ENCODE measurements around the gene CALML4.

CALML4 gene

GRCh38 chr15:68148039-68148438, 57.1 kb downstream of the CALML4 start:
- TF ChIP-seq CTCF (IDR thresholded peaks at IDR 0.05; ENCODE audit: extremely low read depth, missing control alignments): no peak
- DNase-seq (ENCODE audit: low spot score): no peak

GRCh38 chr15:68145706-68146105, 59.4 kb downstream of the CALML4 start:
- no peak for TF ChIP-seq CTCF (IDR thresholded peaks at IDR 0.05; ENCODE audit: extremely low read depth, missing control alignments)

GRCh38 chr15:68143785-68144184, 61.3 kb downstream of the CALML4 start:
- no peak for DNase-seq (ENCODE audit: low spot score)
- TF ChIP-seq CTCF (IDR thresholded peaks at IDR 0.05; ENCODE audit: extremely low read depth, missing control alignments): no peak

More at GRCh38 chr15:68145706-68146105, 59.4 kb downstream of the CALML4 start:
- no peak for DNase-seq (ENCODE audit: low spot score)

GRCh38 chr15:68143129-68143528, 62.0 kb downstream of the CALML4 start:
- TF ChIP-seq CTCF (IDR thresholded peaks at IDR 0.05; ENCODE audit: extremely low read depth, missing control alignments): no peak
- DNase-seq (ENCODE audit: low spot score): no peak

Measured in GM20000 (cell line).